ENCODE data around the gene PNKP.

Gene PNKP

DNA sequence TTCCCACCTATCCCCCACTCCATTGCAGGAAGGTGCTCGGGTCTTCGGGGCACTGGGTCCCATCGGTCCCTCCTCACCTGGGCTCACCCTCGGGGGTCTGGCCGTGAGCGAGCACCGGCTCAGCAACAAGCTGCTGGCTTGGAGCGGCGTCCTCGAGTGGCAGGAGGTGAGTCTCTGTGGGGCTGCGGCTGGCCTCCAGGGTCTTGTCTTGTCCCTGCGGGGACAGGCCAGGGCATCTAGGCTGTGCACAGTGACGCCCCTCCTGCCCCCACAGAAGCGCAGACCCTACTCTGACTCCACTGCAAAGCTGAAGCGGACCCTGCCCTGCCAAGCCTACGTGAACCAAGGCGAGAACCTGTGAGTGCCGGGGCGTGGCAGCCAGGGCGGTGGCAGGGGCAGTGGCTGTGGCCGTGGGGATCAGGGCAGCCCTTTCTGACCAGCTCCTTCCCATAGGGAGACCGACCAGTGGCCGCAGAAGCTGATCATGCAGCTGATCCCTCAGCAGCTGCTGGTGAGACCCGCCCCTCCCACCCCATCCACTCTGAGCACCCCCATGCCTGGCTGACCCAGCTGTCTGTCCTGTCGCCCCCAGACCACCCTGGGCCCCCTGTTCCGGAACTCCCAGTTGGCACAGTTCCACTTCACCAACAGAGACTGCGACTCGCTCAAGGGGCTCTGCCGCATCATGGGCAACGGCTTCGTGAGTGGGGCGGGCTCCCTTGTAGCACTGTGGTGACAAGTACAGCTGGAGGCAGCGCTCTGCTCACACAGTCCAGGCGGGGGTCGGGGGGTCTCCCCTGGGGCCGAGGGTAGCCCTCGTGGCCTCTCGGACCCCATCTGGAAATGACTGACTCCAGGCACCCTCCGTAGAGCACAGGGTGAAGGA, 12.8 kb downstream of the PNKP start:
- H2AK5ac ChIP-seq (ENCODE audit: low read depth, low read length): no peak overlapping the region
- no peaks in the 10 kb centered on the region for H3K9me3 ChIP-seq (replicated peaks in 1 of 2; ENCODE audit: control insufficient read depth in 2 of 2, insufficient read depth in 1 of 2, low read depth in 1 of 2, low read length in 2 of 2)
- WGBS, 2 donors (ENCODE audit: extremely low coverage in 2 of 2, insufficient read length in 2 of 2, insufficient replicate concordance in 1 of 2): no CpG with 5 or more reads among the region's 39 CpGs
- peaks cover 56 to 83% of the 10 kb centered on the region in 2 donors for H3K36me3 ChIP-seq (replicated peaks in 1 of 2; ENCODE audit: control insufficient read depth in 2 of 2, insufficient read depth in 2 of 2, low read length in 2 of 2)
- H3K27ac ChIP-seq (replicated peaks; ENCODE audit: low read length): no peak overlapping the region
- H3K18ac ChIP-seq (ENCODE audit: low read length): peak overlapping the region; percentile 16
- H3K14ac ChIP-seq (ENCODE audit: low read length): no peak overlapping the region
- peaks cover 23% of the 10 kb centered on the region for H3K79me1 ChIP-seq (ENCODE audit: low read depth, low read length)
- H2AFZ ChIP-seq (ENCODE audit: low read length): no peak overlapping the region
- H2BK12ac ChIP-seq (ENCODE audit: low read length): no peak overlapping the region
- H4K91ac ChIP-seq (ENCODE audit: low read depth, low read length, poor library complexity): no peak overlapping the region
- peak overlapping the region; percentile 27 for H3K23ac ChIP-seq (ENCODE audit: low read depth, low read length, poor library complexity)
- no peaks in the 10 kb centered on the region for H3K27me3 ChIP-seq (ENCODE audit: control insufficient read depth in 3 of 3, insufficient read depth in 3 of 3, low read depth in 1 of 3, low read length in 3 of 3)
- H3K4me2 ChIP-seq (ENCODE audit: insufficient read depth, low read length, poor library complexity, severe bottlenecking): no peak overlapping the region
- H3K4me3 ChIP-seq (ENCODE audit: low read length in 2 of 2): no peak overlapping the region
- no peak overlapping the region for H2BK15ac ChIP-seq (ENCODE audit: low read length)
- no peak overlapping the region for H2BK120ac ChIP-seq (ENCODE audit: low read depth, low read length)
- peak overlapping the region; percentile 6 for H4K8ac ChIP-seq (ENCODE audit: low read depth, low read length)
- peaks cover 11 to 17% of the 10 kb centered on the region in 2 donors for H3K4me1 ChIP-seq (ENCODE audit: control insufficient read depth in 2 of 2, insufficient read depth in 1 of 2, low read depth in 1 of 2, low read length in 2 of 2)
- peak overlapping the region; percentile 58 for H2BK5ac ChIP-seq (ENCODE audit: low read length)
- H3K4ac ChIP-seq (ENCODE audit: low read length): no peak overlapping the region
- H3K9ac ChIP-seq (ENCODE audit: low read depth, low read length, poor library complexity): no peak overlapping the region
- no peak for DNase-seq (ENCODE audit: low spot score)

DNA sequence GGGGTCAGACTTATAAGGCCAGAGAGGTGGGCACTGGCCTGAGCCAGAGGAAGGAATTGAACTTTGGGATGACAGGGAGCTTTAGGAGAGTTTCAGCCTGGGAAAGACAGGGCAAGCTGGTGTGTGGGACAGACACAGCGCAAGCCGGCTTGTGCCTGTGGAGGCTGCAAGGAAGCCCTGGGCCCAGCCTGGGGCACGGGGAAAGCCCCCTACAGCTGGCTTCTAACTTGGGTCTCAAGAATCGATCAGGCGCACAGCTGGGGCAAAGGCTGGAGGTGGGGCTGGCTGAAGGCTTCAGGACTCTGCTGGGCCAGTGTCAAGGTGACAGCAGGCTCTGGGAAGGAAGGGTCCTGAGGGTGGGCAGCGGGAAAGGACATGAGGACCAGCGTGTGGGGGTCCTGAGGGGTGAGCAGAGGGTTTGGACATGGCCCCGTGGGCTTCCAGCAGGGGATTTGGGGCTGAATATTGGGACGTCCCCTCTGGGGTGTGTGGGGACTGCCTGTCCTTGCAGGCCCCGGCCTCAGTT, 13.5 kb downstream of the PNKP start:
- H3K18ac ChIP-seq (ENCODE audit: low read length): no peak overlapping the region
- H2BK5ac ChIP-seq (ENCODE audit: low read length): peak overlapping the region; percentile 58
- WGBS, 2 donors (ENCODE audit: extremely low coverage in 2 of 2, insufficient read length in 2 of 2, insufficient replicate concordance in 1 of 2): no CpG with 5 or more reads among the region's 10 CpGs
- no peak overlapping the region for H3K23ac ChIP-seq (ENCODE audit: low read depth, low read length, poor library complexity)
- H3K27ac ChIP-seq (replicated peaks; ENCODE audit: low read length): no peak overlapping the region
- H3K9me3 ChIP-seq (replicated peaks in 1 of 2; ENCODE audit: control insufficient read depth in 2 of 2, insufficient read depth in 1 of 2, low read depth in 1 of 2, low read length in 2 of 2): peaks cover 4 to 7% of the 10 kb centered on the region in 2 donors
- peak overlapping the region; percentile 44 for H4K91ac ChIP-seq (ENCODE audit: low read depth, low read length, poor library complexity)
- no peak overlapping the region for H2BK15ac ChIP-seq (ENCODE audit: low read length)
- H4K8ac ChIP-seq (ENCODE audit: low read depth, low read length): no peak overlapping the region
- H3K4me3 ChIP-seq (ENCODE audit: low read length in 2 of 2): no peak overlapping the region
- H3K4ac ChIP-seq (ENCODE audit: low read length): no peak overlapping the region
- H3K14ac ChIP-seq (ENCODE audit: low read length): no peak overlapping the region
- peak overlapping the region; percentile 37 for H3K9ac ChIP-seq (ENCODE audit: low read depth, low read length, poor library complexity)
- no peak for DNase-seq (ENCODE audit: low spot score)
- peaks cover 23% of the 10 kb centered on the region for H3K79me1 ChIP-seq (ENCODE audit: low read depth, low read length)
- H2BK12ac ChIP-seq (ENCODE audit: low read length): no peak overlapping the region
- no peak overlapping the region for H3K4me2 ChIP-seq (ENCODE audit: insufficient read depth, low read length, poor library complexity, severe bottlenecking)
- no peak overlapping the region for H2BK120ac ChIP-seq (ENCODE audit: low read depth, low read length)
- H3K4me1 ChIP-seq (ENCODE audit: control insufficient read depth in 2 of 2, insufficient read depth in 1 of 2, low read depth in 1 of 2, low read length in 2 of 2): peaks cover 11 to 17% of the 10 kb centered on the region in 2 donors
- no peak overlapping the region for H2AFZ ChIP-seq (ENCODE audit: low read length)
- no peaks in the 10 kb centered on the region for H3K27me3 ChIP-seq (ENCODE audit: control insufficient read depth in 3 of 3, insufficient read depth in 3 of 3, low read depth in 1 of 3, low read length in 3 of 3)
- no peak overlapping the region for H2AK5ac ChIP-seq (ENCODE audit: low read depth, low read length)
- H3K36me3 ChIP-seq (replicated peaks in 1 of 2; ENCODE audit: control insufficient read depth in 2 of 2, insufficient read depth in 2 of 2, low read length in 2 of 2): peaks cover 58 to 84% of the 10 kb centered on the region in 2 donors

DNA sequence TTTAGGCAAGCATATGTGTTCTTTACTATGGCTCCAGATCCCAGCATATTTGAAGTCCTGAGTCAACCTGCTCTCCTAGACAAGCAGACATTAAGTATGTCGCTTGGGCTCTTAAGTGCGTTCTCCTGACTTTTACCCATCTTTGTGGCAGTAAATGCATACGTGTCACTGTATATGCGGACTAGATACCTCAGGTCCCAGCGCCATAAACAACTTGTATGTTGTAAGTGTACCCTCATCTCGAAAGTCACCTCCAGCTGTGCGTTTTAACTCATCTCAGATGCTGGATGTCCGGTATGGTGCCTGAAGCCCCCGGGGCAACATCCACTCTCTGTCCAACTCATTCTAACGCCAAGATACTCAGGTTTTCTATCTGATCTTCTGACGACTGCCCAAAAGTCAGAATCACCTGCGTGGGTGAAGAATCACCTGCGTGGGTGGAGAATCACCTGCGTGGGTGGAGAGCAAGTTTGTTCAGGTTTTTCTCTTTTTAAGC, 14.7 kb downstream of the PNKP start:
- H3K23ac ChIP-seq (ENCODE audit: low read depth, low read length, poor library complexity): no peak overlapping the region
- no peak overlapping the region for H2AFZ ChIP-seq (ENCODE audit: low read length)
- H4K8ac ChIP-seq (ENCODE audit: low read depth, low read length): no peak overlapping the region
- H3K4ac ChIP-seq (ENCODE audit: low read length): no peak overlapping the region
- H3K36me3 ChIP-seq (replicated peaks in 1 of 2; ENCODE audit: control insufficient read depth in 2 of 2, insufficient read depth in 2 of 2, low read length in 2 of 2): peaks cover 46 to 84% of the 10 kb centered on the region in 2 donors
- no peak overlapping the region for H2BK12ac ChIP-seq (ENCODE audit: low read length)
- H3K4me1 ChIP-seq (ENCODE audit: control insufficient read depth in 2 of 2, insufficient read depth in 1 of 2, low read depth in 1 of 2, low read length in 2 of 2): peaks cover 11 to 17% of the 10 kb centered on the region in 2 donors
- no peak for DNase-seq (ENCODE audit: low spot score)
- peak overlapping the region; percentile 85 for H3K4me3 ChIP-seq (ENCODE audit: low read length in 2 of 2)
- H2BK5ac ChIP-seq (ENCODE audit: low read length): no peak overlapping the region
- peak overlapping the region; percentile 82 for H3K4me2 ChIP-seq (ENCODE audit: insufficient read depth, low read length, poor library complexity, severe bottlenecking)
- peak overlapping the region; percentile 14 for H3K9ac ChIP-seq (ENCODE audit: low read depth, low read length, poor library complexity)
- H2AK5ac ChIP-seq (ENCODE audit: low read depth, low read length): no peak overlapping the region
- H3K27ac ChIP-seq (replicated peaks; ENCODE audit: low read length): no peak overlapping the region
- H3K27me3 ChIP-seq (ENCODE audit: control insufficient read depth in 3 of 3, insufficient read depth in 3 of 3, low read depth in 1 of 3, low read length in 3 of 3): no peaks in the 10 kb centered on the region
- peaks cover 23% of the 10 kb centered on the region for H3K79me1 ChIP-seq (ENCODE audit: low read depth, low read length)
- H2BK120ac ChIP-seq (ENCODE audit: low read depth, low read length): no peak overlapping the region
- no peak overlapping the region for H3K14ac ChIP-seq (ENCODE audit: low read length)
- no peak overlapping the region for H3K18ac ChIP-seq (ENCODE audit: low read length)
- peaks cover 5 to 13% of the 10 kb centered on the region in 2 donors for H3K9me3 ChIP-seq (replicated peaks in 1 of 2; ENCODE audit: control insufficient read depth in 2 of 2, insufficient read depth in 1 of 2, low read depth in 1 of 2, low read length in 2 of 2)
- no peak overlapping the region for H2BK15ac ChIP-seq (ENCODE audit: low read length)
- WGBS, 2 donors (ENCODE audit: extremely low coverage in 2 of 2, insufficient read length in 2 of 2, insufficient replicate concordance in 1 of 2): no CpG with 5 or more reads among the region's 14 CpGs
- no peak overlapping the region for H4K91ac ChIP-seq (ENCODE audit: low read depth, low read length, poor library complexity)

Measured in neuronal stem cell (in vitro differentiated cells).